Embryonic facial prominence (tissue), 1 donor: ENCODE results near the gene RANBP1.

Source experiments
- DNase-seq: peaks from one replicate; pipeline ENCODE4 v3.0.0-alpha.2; 2016; ENCODE audit errors: extremely low spot score

The RANBP1 gene

DNA sequence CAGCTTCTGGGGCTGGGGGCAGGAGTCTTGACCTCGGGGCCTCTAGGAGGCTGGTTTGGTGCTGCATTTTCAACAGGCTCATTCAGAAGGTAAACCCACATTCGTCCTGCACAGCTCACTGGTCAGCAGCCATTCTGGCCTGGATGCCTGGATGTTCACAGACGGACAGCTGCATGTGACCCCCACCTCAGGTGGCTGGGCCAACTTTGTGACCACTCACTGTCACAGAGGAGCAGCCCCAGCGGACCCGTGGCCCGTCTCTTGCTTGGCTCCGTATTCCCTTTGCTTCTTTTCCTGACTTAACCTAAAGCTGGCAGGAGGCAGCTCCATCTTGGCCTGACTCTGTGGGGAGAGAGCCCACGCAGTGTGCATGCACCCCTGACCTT is 27.6 kb upstream of the RANBP1 start:
- no peak for DNase-seq

DNA sequence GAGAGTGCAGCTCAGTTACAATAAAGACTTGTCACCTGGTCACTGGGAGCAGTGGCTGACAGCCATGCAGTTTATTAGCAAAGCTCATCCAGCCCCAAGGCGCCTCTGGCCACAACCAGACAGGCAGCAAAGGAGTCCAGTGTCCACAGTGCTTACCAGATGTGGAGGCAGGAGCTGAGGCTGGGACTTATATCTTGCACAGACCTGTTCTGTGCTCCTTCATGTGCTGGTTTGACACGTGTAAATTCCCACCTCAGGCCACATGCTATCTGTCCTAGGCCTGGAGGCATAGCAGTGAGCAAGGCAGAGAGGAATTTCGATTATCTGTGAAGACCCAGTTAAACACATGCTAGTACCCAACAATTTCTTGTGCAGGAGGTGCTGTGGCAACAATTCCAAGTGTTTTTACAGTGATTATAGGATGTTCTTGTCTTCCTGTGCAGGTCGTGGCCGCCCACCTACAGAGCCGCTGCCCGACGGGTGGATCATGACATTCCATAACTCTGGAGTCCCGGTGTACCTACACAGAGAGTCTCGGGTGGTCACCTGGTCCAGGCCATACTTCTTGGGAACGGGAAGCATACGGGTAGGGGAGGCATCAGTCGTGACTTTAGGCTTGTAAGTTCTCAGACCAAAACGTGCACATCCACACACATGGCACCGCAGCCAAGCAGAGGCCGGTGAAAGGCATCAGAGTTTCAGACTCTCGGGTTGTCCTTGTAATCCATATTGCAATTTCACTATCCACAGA is 26.5 kb upstream of the RANBP1 start:
- DNase-seq = no peak

DNA sequence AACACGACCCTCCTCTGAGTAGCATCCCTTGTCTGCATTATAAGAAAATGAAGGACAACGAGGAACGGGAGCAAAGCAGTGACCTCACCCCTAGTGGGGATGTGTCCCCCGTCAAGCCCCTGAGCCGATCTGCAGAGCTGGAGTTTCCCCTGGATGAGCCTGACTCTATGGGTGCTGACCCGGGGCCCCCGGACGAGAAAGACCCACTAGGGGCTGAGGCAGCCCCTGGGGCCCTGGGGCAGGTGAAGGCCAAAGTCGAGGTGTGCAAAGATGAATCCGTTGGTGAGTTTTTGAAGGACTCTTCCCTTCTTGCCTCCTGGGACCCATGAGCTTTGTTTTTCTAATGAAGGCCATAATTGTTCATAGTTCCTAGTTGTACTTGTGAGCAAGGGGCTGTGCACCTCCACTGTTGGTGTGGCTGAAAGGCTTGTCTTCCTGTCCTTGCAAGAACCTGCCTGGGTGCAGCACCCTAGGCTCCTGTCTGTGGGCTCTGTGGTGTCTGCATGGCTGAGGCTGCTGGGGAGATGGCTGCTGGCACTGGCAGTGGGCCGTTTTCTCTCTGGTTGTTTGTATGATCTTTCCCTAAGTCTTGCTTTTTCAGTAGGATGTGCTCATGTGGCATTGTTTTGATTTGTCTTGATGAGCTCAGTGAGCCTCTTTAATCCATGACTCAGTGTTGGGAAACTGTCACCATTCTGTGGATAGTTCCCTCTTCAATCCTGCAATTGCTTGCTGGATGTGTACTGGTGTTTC is 25.8 kb upstream of the RANBP1 start:
- no peak for DNase-seq

DNA sequence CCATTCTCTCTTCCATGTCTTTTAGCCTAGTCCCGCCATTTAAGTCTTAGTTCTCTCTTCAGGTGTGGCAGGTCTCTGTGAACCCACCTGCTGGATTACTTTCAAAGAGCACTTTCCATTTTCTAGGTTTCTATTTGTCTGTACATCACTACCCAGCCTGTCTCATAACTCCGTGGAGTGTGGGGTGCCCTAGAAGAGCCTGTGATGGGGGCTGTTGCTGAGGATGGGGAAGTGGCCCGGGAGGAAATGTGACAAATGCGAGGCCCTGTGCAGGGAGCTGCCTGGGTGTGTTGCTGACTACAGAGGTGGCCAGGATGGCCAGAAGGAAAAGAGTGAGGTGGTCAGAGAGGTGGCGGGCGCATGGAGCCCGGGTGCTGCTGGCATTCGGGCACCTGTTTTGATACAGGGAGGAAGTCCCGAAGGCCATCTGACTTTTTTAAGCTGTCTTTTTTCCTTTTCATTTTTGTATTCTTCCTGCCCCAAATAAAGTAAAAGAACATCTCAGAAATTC is 25.1 kb upstream of the RANBP1 start:
- DNase-seq = no peak

DNA sequence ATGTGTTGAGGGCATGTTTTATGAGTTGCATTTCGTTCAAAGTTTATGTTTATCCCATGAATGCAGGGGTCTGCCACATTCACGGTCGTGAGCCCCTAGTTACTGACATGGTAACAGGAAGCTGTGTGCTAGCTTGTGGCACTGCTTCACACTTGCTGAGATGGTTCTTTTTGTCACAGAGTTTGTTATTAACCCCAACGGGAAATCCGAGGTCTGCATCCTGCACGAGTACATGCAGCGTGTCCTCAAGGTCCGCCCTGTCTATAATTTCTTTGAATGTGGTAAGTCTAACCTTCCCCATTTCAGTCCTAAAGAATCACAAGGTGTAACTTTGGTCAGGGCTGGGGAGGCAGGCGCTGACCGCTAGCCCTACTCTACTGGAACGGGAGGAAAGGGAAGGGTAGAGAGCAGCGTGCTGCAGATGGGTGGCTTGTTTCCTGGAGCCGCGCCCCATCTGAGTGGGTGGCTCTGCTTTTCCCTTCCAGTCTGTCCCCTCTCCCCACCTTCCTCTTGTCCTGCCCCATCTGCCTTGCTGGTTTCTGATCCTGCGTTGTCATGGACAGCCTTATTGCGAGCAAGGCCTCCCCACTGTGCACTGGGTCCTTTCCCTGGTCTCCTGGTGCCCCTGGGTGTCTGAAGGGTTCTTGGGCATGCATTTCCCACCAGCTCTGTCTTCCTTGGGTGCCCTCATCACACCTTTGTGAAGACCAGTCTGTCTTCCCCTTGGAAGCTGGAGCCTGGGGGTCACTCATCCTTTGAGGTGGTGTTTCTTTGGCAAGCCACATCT is 24.0 kb upstream of the RANBP1 start:
- no peak for DNase-seq

DNA sequence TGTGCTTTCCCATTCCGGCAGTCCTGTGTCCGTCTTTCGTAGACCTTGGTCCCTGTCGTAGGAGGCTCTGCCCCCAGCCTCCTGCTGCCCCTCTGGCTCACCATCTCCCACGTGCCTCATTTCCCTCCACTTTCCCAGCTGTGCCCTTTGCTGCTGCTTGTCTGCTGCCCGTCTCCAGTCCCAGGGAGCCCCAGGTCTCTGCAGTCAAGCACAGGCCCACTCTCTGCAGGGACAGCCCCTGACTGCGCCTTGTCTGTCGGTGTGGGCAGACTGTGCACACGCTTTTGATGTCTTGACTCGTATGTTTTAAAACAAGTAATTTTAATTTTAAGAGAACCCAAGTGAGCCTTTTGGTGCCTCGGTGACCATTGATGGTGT is 23.4 kb upstream of the RANBP1 start:
- no peak for DNase-seq

DNA sequence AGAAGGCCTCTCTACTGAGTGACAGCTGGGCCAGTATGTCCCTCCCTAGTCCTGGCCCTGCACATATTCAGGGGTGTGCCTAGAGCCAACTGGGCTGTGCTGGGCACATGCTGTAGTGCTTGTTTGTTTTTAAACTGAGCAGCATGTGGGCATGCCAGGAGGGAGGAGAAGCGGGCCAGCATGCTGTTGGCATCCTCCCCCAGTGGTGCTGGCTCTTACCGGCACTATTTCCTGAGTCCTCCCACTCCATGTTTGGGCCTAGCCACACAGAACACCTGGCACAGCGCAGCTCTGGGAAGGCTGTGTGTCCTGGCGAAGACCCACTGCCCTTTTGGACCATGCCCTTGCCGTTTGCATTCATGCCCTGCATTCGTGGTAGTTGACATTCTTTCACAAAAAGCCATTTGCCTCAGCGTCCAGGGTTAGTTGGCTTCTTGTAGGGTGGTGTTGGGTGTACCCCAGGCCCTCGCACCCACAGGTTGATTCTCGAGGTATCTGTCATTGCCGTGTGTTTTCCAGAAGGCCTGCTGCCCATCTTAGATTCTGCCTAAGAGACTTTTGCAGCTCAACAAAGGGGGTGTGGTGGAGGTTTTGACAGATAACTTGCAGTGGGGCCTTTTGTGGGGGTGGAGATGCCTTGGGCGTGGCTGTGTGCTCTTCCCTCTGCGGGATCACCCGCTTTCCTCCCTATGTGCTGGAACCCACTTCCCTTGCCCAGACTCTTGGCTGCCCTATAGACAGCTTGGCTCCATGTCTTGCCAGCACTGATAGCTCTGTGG is 22.3 kb upstream of the RANBP1 start:
- no peak for DNase-seq

DNA sequence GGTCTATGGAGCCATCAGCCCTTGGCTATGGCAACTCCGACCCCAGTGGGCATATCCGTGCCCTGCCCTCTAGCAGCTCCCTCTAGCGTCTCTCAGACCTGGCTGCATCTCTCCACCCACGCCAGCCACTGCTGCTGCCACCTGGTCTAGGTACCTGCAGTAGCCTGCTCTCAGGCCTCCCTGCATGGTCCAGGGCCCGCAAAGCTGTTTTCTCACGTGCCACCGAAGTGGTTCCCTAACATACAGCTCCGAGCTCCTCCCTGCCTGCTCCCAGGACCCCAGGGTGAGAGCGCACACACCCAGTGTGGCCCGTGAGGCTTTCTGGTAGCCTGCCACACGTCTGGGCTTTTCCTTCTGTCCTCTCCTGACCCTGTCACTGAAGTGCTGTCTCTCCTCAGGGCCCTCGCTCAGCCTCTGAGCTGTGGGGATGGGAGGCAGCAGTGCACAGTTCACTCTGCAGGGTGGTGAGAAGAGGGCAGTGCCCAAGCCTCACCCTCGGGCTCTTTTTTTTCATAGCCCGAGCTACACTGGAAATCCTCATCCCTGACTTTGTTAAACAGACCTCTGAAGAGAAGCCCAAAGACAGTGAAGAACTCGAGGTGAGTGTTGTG is 21.6 kb upstream of the RANBP1 start:
- no peak for DNase-seq

DNA sequence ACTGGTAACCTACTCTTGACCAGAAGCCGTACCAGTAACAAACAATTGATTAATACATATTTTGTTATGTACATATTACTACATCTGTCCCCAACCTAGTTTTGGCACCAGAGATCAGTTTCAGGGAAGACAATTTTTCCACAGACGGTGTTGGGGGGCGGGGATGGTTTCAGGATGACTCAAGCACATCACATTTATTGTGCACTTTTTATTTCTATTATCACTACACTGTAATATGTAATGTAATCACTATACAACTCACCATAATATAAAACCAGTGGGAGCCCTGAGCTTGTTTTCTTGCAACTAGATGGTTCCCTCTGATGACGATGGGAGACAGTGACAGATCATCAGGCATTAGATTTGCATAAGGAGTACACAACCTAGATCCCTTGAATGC is 20.4 kb upstream of the RANBP1 start:
- no peak for DNase-seq

DNA sequence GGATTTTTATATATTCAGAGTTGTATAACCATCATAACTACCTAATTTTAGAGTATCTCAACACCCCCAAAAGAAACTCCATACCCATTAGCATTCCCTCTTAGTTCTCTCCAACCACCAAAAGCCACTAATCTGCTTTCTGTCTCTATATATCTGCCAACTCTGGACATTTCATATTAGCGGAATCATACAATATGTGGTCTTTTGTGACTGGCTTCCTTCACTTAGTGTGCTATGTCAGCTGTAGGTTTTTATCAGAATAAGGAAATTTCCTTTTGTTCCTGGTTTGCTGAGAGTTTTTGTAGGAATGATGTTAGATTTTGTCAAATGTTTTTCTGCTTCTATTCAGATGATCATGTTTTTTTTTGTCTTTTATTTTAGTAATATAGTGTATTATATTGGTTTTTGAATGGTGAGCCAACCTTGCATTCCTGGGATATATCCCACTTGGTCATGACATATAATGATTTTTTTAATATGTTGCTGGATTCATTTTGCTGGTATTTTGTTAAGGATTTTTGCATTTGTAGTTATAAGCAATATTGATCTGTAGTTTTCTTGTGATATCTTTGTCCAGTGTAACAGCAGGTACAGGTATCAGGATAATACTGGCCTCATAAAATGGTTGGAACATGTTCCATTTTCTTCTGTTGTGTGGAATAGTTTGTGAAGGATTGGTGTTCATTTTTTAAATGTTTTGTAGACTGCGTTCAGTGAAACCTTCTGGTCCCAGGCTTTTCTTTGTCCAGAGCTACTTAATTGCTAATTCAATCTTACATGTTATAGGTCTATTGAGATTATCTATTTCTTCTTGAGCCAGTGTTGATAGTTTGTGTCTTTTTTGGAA is 19.1 kb upstream of the RANBP1 start:
- DNase-seq = no peak

DNA sequence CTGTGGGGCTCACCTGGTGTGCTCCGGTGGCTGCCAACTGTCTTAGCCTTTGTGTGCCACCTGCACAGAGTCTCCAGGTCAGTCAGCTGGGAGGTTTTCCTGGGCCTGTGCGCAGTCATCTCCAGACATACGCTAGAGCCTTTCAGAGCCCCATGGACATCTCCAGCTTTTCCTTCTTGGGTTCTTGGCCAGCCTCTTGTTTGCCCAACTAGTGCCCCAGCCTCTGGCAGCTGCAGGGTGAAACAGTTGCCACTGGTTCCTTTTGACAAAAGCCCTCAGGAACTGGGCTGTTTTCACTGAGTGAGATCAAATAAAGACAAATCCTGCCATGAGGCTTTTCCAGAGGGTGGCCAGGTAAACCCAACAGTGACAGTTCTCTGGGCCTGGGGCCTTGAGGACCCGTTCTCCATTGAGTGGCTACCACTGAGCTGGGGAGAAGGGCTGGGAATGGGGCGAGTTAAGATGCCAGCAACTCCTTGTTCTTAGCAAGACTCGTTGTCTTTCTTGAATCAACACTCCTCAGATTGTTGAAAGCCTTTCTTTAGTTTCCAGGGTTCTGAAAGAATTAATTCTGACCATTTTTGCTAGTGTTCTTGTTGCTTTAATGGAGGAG is 16.7 kb upstream of the RANBP1 start:
- no peak for DNase-seq

DNA sequence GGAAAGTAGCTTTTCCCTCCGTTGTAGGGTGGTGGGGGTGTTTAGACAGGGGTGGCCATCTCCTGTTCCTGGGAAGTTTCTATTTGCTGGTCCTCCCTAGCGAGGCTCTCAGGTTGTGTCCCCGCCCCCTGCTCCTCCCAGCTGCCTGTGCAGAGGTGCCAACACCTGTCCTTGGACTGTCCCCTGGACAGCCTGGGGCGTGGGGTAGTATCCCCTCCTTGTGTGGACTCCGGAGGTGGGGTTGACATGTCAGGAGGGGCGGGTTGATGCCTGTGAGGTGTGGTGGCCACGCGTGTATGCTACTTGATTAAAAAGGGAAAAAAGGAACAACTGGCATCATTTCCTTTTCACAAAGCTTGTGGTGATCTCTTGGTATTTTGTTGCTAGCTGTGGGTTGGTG is 14.3 kb upstream of the RANBP1 start:
- no peak for DNase-seq

DNA sequence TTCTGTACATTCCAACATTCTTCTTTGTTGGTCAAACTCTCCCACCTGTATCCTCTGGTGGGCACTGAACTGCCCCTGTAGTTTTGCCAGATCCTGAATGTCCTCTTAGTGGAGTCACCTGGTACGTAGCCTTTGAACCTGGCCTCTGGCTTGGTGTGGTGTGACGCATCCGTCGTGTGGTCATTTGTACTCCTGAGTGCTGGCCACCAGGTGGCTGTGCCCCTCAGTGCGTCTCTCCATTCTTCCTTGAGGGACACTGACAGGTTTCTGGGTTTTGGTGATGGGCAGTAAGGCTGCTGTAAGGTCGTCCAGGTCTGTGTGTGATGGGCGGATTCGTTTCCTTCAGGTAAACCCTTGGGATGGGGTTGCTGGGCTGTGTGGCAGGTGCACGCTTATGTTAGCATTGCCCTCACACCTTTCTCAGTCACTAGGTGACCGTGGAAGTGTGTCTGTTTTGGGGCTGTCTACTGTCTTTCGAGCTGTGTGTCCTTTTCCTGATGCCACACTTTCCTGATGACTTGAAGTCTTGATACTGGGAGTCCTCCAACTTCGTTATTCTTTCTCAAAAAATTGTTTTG is 13.6 kb upstream of the RANBP1 start:
- no peak for DNase-seq

DNA sequence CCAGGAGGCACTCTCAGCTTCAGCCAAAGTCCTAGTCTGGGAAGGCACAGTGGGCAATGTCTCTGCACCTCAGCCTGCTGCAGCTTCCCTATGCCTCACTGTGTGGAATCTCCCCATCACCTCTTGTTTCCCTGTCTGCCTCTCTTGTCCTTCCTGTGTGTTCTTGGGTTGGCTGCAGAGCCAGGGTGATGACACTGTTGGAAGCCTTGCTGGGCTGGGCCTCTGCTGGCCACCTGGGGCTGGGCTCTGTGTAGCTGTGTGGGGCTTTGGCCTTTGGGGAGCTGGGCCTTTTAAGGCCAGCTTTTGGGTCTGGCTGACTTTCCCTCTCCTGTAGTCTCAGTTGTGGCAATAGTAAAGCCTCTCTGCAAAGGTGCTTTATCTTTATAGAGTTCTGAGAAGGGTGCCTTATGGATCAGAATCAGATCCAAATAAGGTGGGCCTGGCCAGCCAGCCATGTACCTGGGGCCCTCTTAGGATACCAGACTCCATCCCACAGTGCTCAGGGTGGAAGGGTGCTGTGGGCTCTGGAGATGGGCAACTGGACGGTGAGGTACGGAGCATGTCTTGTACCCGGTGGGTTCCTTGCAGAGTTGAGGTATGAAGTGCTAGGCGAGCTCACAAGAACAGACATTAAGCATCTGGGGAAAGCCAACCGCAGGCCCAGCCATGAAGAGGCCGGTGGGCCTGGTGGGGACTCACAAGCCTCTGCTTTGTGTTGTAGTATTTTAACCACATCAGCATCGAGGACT is 10.3 kb upstream of the RANBP1 start:
- no peak for DNase-seq

DNA sequence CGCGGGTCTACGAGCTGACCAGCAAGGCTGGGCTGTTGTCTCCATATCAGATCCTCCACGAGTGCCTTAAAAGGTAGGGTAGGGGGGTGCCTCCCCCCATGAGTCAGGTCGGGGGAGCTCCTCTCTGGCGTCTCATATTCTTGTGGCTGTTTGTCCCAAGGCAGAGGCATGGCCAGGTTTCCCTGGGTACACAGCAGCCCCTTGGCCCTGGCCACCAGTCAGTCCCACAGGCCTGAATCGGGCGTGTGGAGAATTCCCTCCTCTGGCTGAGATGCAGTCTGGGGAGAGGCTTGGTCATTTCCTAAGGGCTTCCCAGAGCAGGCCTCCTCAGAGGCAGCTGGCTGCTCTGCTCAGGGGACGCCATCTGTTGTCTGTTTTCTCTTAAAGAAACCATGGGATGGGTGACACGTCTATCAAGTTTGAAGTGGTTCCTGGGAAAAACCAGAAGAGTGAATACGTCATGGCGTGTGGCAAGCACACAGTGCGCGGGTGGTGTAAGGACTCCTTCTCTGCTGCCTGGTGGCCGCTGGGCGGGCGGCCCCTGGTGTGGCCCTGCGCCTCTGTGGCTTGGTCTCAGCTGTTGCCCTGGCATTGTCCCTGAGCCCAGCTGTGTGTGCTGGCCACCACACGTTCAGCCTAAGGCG is 9.6 kb upstream of the RANBP1 start:
- DNase-seq = no peak

DNA sequence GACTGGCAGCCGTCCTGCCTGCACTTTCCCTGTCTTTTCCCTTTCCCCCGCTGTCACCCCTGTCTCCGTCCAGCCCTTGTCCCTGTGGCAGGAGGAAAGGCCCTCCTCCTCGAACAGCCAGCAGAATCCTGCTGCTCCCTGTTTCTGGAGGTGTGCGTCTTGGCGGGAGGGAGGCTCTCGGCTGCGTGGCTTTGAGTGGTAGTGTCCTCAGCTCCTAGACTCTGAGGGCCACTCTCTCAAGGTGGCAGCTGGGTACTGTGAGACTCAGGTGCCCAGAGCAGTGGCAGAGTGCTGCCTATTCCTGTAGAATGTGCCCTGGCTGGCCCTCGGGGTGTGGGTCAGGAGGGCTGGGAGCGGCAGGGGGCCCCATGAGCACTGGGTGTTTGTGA is 9.1 kb upstream of the RANBP1 start:
- no peak for DNase-seq

DNA sequence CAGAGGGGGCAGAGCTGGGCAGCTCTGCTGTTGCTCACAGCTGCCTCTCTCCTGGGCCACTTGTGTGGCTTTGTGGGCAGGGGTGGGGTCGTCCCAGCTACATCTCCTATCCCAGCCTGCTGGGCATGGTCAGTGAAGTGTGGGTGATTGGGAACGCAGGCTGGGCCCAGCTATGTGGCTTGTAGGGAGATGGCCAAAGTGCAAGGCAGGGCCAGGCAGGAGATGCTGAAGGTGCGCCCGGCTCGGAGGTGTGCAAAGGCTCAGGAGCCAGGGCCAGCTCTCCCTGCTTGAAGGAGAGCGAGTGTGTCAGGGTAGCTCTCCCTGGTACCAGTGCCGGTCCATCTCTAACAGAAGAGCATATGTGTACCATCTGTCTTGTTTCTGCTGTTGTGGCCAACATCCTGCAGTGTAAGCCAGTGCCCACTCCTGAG is 8.4 kb upstream of the RANBP1 start:
- DNase-seq = no peak
